HepG2 (cell line): Measurements from ENCODE around the gene TMCC2. TPM values are rescaled to one million over a fixed set of nuclear protein-coding genes. Genes with fewer than 3 reads are reported as not detected.

ENCODE experiments used
- ATF1 ChIP-seq: IDR thresholded peaks from 2 replicates; pipeline ENCODE4 v1.6.1; 2016; ENCODE audit warnings: mild to moderate bottlenecking, control low read depth
- CBX5 ChIP-seq: sonication (generic); formaldehyde crosslinking; IDR thresholded peaks from 2 replicates; pipeline ENCODE4 v1.4.0; 2020; ENCODE audit warnings: missing genetic modification reagents, borderline replicate concordance
- GABPB1 ChIP-seq: IDR thresholded peaks from 2 replicates; pipeline ENCODE4 v1.6.1; 2016; ENCODE audit warnings: mild to moderate bottlenecking, missing genetic modification reagents, moderate library complexity, missing compliant biosample characterization
- KLF16 ChIP-seq, 2 experiments: sonication (generic) in 1 of 2; formaldehyde crosslinking in 1 of 2; IDR thresholded peaks; 2 replicates each; pipeline versions ENCODE4 v1.6.1 to v1.8.0; 2016 to 2023; ENCODE audit warnings: missing genetic modification reagents in 2 of 2, missing compliant biosample characterization in 1 of 2
- MIER3 ChIP-seq: IDR thresholded peaks from 2 replicates; pipeline ENCODE4 v1.6.1; 2016; ENCODE audit warnings: missing compliant biosample characterization, borderline replicate concordance
- NONO ChIP-seq, 2 experiments: fragments of 450-650 bp in 1 of 2; sonication (generic) in 1 of 2; formaldehyde crosslinking in 1 of 2; IDR thresholded peaks in 1 of 2; conservative IDR thresholded peaks in 1 of 2; 2 replicates each; pipeline versions ENCODE4 v1.6.1 to v1.8.0; 2017 to 2022; ENCODE audit warnings: mild to moderate bottlenecking in 1 of 2, missing genetic modification reagents in 1 of 2, moderate library complexity in 1 of 2
- SETDB1 ChIP-seq: sonication (generic); formaldehyde crosslinking; IDR thresholded peaks from 2 replicates; pipeline ENCODE4 v1.5.1; 2020; ENCODE audit warnings: missing genetic modification reagents, mild to moderate bottlenecking, borderline replicate concordance
- TAF1 ChIP-seq: sonication (generic); formaldehyde crosslinking; IDR thresholded peaks from 2 replicates; pipeline ENCODE4 v1.4.0; 2020; ENCODE audit warnings: missing genetic modification reagents
- TBP ChIP-seq: sonication (generic); formaldehyde crosslinking; IDR thresholded peaks from 2 replicates; pipeline ENCODE4 v1.5.0; 2020; ENCODE audit warnings: missing genetic modification reagents
- YEATS4 ChIP-seq: sonication (generic); formaldehyde crosslinking; IDR thresholded peaks from 2 replicates; pipeline ENCODE4 v1.4.0; 2020; ENCODE audit warnings: missing genetic modification reagents, borderline replicate concordance
- ZNF12 ChIP-seq: sonication (generic); formaldehyde crosslinking; IDR thresholded peaks from 2 replicates; pipeline ENCODE4 v1.5.0; 2020; ENCODE audit warnings: missing genetic modification reagents
- ZNF251 ChIP-seq: sonication (generic); formaldehyde crosslinking; IDR thresholded peaks from 2 replicates; pipeline ENCODE4 v1.9.0; 2021; ENCODE audit warnings: mild to moderate bottlenecking, missing genetic modification reagents
- ZNF577 ChIP-seq: sonication (generic); formaldehyde crosslinking; IDR thresholded peaks from 2 replicates; pipeline ENCODE4 v1.4.0; 2020; ENCODE audit warnings: mild to moderate bottlenecking, low read depth, missing genetic modification reagents, borderline replicate concordance
- ZNF749 ChIP-seq: sonication (generic); formaldehyde crosslinking; IDR thresholded peaks from 2 replicates; pipeline ENCODE4 v1.8.0; 2022; ENCODE audit warnings: mild to moderate bottlenecking, missing genetic modification reagents, moderate library complexity, borderline replicate concordance
- ZNF879 ChIP-seq: sonication (generic); formaldehyde crosslinking; IDR thresholded peaks from 2 replicates; pipeline ENCODE4 v1.8.1; 2023; ENCODE audit warnings: missing genetic modification reagents
- polyA plus RNA-seq, 8 experiments: library from polyadenylated mRNA; depleted of rRNA in 3 of 8; stranded (reverse) in 7 of 8; unstranded in 1 of 8; fragments of >200 nt; fragmentation: Illumina TruSeq in 4 of 8; extraction: Trizol in 4 of 8; gene quantifications; 2 replicates each; pipeline versions ENCODE4 v1.2.1 to v1.2.3, GENCODE V29; 2011 to 2016; ENCODE audit warnings: low read depth in 4 of 8, missing spikeins in 1 of 8, mixed read lengths in 1 of 8; ENCODE audit not compliant: insufficient read depth in 1 of 8
- total RNA-seq, 5 experiments: library from RNA; depleted of rRNA; stranded (reverse); fragments of >200 nt; fragmentation: Illumina TruSeq; extraction: Trizol; gene quantifications; 2 replicates each; pipeline ENCODE4 v1.2.3, GENCODE V29; 2016; ENCODE audit warnings: low read depth in 1 of 5
- TF ChIP-seq, protein P1 (sequence below): sonication (generic); formaldehyde crosslinking; IDR thresholded peaks from 2 replicates; pipeline ENCODE4 v1.8.1; 2023; ENCODE audit warnings: mild to moderate bottlenecking, inconsistent platforms, moderate library complexity, missing genetic modification reagents, borderline replicate concordance
- TF ChIP-seq, protein P2 (sequence below): sonication (generic); formaldehyde crosslinking; IDR thresholded peaks from one replicate; pipeline ENCODE4 v1.5.1; 2020; ENCODE audit warnings: mild to moderate bottlenecking, missing genetic modification reagents; ENCODE audit errors: not compliant biosample characterization

Gene TMCC2
- total and polyA plus RNA-seq, 2 of the 13 experiments (the other 11 are each of a cell fraction or from before 2014, with no cell fraction given): 0.12 to 0.24 TPM

DNA sequence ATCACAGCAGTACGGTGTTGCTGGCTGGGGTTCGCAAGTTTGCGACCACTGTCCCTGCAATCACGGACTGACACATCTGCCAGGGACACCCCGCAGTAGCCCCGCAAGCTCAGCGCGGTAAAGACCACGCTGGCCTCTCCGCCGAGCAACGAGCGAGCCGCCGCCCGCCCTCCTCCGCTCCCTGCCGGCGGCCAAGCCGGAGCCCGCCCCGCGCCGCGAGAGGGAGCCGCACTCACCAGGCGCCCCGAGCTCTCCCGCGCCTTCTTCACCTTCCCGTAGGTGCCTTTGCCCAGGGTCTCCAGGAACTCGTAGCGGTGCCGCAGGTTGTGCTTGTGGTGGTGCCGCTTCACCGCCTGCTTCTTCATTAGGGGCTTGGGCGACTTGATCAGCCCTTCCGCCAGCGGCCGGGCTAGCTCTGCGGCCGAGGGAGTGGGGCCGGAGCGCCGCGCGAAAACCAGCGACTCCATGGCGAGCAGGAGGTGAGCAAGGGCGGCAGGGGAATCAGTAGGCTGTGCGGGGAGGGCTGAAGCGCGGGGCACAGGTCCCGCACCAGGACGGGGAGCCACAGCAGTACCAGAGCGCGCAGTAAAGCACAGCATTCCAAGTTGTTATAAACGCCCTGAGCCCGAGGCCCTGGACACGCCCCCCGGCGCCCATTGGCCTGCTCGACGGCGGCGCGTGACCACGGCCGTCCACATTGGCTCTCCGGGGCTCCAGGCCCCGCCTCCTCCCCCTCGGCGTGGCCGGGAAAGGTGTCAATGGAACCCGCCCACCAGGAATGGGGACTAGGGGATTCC, 93.6 kb downstream of the TMCC2 start, which contains the start of gene NUAK2 (continued):
- TF ChIP-seq ZNF577 (CRISPR knock-in tag) (no peak), NONO (IDR thresholded peaks at IDR 0.05) (no peak), NONO (CRISPR knock-in tag; conservative IDR thresholded peaks at IDR 0.05) (peak; percentile 48; the same call in 1 of the 2 replicates), TAF1 (peak; percentile 93), ZNF879 (CRISPR knock-in tag) (no peak), CBX5 (no peak), ZNF251 (CRISPR knock-in tag) (no peak), SETDB1 (CRISPR knock-in tag) (no peak), MIER3 (CRISPR knock-in tag) (no peak; the same call in 1 of the 2 replicates), KLF16 (CRISPR knock-in tag; IDR thresholded peaks at IDR 0.05) (peak in 1 of 2 experiments; percentile 38; a peak in 1 of 4 replicates), YEATS4 (CRISPR knock-in tag) (peak; percentile 44; the same call in 1 of the 2 replicates), ZNF12 (no peak), GABPB1 (CRISPR knock-in tag) (peak; percentile 65; the same call in 1 of the 2 replicates), TBP (CRISPR knock-in tag) (no peak), ATF1 (CRISPR knock-in tag) (no peak), ZNF749 (CRISPR knock-in tag) (no peak)
- TF ChIP-seq, protein P1, sequence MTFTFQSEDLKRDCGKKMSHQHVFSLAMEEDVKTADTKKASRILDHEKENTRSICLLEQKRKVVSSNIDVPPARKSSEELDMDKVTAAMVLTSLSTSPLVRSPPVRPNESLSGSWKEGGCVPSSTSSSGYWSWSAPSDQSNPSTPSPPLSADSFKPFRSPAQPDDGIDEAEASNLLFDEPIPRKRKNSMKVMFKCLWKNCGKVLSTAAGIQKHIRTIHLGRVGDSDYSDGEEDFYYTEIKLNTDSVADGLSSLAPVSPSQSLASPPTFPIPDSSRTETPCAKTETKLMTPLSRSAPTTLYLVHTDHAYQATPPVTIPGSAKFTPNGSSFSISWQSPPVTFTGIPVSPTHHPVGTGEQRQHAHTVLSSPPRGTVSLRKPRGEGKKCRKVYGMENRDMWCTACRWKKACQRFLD (CRISPR knock-in tag): no peak
- TF ChIP-seq, protein P2, sequence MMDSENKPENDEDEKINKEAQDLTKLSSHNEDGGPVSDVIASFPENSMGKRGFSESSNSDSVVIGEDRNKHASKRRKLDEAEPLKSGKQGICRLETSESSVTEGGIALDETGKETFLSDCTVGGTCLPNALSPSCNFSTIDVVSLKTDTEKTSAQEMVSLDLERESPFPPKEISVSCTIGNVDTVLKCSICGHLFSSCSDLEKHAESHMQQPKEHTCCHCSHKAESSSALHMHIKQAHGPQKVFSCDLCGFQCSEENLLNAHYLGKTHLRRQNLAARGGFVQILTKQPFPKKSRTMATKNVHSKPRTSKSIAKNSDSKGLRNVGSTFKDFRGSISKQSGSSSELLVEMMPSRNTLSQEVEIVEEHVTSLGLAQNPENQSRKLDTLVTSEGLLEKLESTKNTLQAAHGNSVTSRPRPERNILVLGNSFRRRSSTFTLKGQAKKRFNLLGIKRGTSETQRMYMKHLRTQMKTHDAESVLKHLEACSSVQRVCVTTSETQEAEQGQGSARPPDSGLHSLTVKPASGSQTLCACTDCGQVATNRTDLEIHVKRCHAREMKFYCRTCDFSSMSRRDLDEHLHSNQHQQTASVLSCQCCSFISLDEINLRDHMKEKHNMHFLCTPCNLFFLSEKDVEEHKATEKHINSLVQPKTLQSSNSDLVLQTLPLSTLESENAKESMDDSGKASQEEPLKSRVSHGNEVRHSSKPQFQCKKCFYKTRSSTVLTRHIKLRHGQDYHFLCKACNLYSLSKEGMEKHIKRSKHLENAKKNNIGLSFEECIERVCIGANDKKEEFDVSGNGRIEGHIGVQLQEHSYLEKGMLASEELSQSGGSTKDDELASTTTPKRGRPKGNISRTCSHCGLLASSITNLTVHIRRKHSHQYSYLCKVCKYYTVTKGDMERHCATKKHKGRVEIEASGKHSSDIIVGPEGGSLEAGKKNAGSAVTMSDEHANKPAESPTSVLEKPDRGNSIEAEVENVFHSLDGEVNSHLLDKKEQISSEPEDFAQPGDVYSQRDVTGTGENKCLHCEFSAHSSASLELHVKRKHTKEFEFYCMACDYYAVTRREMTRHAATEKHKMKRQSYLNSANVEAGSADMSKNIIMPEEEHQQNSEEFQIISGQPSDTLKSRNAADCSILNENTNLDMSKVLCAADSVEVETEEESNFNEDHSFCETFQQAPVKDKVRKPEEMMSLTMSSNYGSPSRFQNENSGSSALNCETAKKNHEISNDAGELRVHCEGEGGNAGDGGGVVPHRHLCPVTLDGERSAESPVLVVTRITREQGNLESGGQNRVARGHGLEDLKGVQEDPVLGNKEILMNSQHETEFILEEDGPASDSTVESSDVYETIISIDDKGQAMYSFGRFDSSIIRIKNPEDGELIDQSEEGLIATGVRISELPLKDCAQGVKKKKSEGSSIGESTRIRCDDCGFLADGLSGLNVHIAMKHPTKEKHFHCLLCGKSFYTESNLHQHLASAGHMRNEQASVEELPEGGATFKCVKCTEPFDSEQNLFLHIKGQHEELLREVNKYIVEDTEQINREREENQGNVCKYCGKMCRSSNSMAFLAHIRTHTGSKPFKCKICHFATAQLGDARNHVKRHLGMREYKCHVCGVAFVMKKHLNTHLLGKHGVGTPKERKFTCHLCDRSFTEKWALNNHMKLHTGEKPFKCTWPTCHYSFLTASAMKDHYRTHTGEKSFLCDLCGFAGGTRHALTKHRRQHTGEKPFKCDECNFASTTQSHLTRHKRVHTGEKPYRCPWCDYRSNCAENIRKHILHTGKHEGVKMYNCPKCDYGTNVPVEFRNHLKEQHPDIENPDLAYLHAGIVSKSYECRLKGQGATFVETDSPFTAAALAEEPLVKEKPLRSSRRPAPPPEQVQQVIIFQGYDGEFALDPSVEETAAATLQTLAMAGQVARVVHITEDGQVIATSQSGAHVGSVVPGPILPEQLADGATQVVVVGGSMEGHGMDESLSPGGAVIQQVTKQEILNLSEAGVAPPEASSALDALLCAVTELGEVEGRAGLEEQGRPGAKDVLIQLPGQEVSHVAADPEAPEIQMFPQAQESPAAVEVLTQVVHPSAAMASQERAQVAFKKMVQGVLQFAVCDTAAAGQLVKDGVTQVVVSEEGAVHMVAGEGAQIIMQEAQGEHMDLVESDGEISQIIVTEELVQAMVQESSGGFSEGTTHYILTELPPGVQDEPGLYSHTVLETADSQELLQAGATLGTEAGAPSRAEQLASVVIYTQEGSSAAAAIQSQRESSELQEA (CRISPR knock-in tag): peak; percentile 55
